Left cardiac atrium (tissue), 4 donors: ENCODE results near the gene PDSS2. TPM values are rescaled to one million over a fixed set of nuclear protein-coding genes. Genes with fewer than 3 reads are reported as not detected.
A peak's percentile ranks its signal among the peaks of the same experiment; 100 is the strongest.
"Not testable (repeated sequence)": the region's sequence is repeated elsewhere in the genome, so short reads cannot be mapped to it uniquely, and the experiment has no call there.

Source experiments
- ATAC-seq, 2 donors: fragments of 200-7000 bp; cut with Tn5 transposase; one replicate each; pipeline ENCODE4 v1.9.1; 2020; ENCODE audit warnings: mild to moderate bottlenecking in 2 of 2, moderate library complexity in 2 of 2
- DNase-seq: peaks from one replicate; pipeline ENCODE4 v3.0.0-alpha.2; 2020
- intact Hi-C, 2 donors: fragments of 100-400 bp; cut with DNase I; formaldehyde crosslinking; loops; one replicate each; pipeline versions ENCODE4 v1.14.1 to v1.15.1; 2022 to 2023
- total RNA-seq, 2 donors: library from RNA; stranded (reverse); fragmentation: NEBNext Ultra II Directional; extraction: Animal tissue kit (Norgen Biotek cat#: 25700); gene quantifications; one replicate each; pipeline ENCODE4 v1.2.1, GENCODE V29; 2021
- donor health status: DM: no; HTN: yes; CAD: no.
- donor health status: DM: no; HTN: yes; CAD: no; lungs with severe emphysema.
- donor health status: DM: yes; HTN: yes; CAD: no.
- donor health status: Dilated cardiomyopathy.

Gene PDSS2
- total RNA-seq, 2 donors from 2014 or later = 11.1 to 15.6 TPM

- intact Hi-C loops = loop anchor here in 1 of 2 donors (10.0 kb wide), 1 partner anchor 170 kb away; no protein-coding TSS in a partner anchor
- no peak for ATAC-seq
Observed at GRCh38 chr6:107485157-107485556, 25.8 kb upstream of the PDSS2 start.

GRCh38 chr6:107479089-107479690 lies 19.8 kb upstream of the PDSS2 start:
- DNase-seq (no peak), ATAC-seq (no peak)
- intact Hi-C loops = no loop called here

More at GRCh38 chr6:107485157-107485556, 25.8 kb upstream of the PDSS2 start:
- DNase-seq = no peak

- DNase-seq, intact Hi-C loops, ATAC-seq: not testable (repeated sequence)
Observed at GRCh38 chr6:107475826-107476225, 16.5 kb upstream of the PDSS2 start.

GRCh38 chr6:107475360-107475759 lies 16.0 kb upstream of the PDSS2 start:
- DNase-seq, intact Hi-C loops, ATAC-seq: not testable (repeated sequence)

DNA sequence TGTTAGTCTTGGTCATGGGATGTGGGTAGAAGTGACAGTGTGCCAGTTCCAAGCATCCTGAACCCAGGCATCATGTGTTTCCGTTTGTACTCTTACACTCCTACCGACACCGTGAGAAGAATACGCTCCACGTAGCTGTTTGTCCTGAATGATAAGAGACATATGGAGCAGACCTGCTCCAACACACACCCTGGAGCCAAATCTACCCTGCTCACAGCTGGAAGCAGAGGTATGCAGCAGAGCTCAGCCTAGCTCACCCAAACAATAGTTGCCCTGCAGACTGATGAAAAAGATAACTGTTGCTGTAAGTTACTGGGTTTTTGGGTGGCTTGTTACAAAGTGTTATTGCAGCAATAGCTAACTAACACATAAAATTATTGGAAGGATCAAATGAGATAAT lies 14.3 kb upstream of the PDSS2 start:
- intact Hi-C loops = no loop called here
- ATAC-seq = no peak
- no peak for DNase-seq

- ATAC-seq = no peak
- no peak for DNase-seq
- intact Hi-C loops = no loop called here
Observed at GRCh38 chr6:107470364-107470763, 11.0 kb upstream of the PDSS2 start.

- intact Hi-C loops = no loop called here
Observed at GRCh38 chr6:107466062-107466461, 6.7 kb upstream of the PDSS2 start.

GRCh38 chr6:107460083-107460631 lies 793 bp upstream of the PDSS2 start:
- intact Hi-C loops = no loop called here
- DNase-seq (no peak), ATAC-seq (no peak)

More at GRCh38 chr6:107466062-107466461, 6.7 kb upstream of the PDSS2 start:
- no peak for DNase-seq
- no peak for ATAC-seq

DNA sequence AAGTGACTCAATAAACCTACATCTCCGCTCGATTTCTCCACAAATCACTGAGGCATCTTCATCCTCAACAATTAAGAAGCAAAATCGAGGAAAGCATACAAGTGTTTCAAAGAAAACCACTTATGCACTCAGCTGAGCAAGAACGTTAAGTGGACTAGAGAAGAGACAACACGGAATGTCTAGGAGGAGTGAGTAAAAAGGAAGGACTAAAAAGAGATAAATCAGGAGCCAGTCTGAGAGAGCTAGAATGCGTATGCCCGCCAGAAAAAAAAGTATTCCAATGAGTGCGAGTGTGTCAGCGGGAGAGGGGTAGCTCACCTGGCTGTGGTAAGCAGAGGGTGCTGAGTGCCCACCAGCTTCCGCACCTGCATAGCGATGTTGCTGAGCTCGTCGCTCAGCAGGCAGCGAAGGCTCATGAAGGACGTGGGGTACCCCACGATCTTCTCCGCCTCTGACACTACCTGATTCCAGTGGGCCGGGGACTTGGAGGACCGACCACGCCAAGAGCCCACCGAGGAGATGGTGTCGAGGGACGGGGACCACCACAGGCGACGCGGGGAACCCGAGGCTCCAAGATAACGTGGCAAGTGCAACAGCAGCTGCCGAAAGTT lies 587 bp downstream of the PDSS2 start:
- peak; percentile 24 for DNase-seq
- ATAC-seq = peak in 1 of 2 donors; percentile 6
- intact Hi-C loops = no loop called here

- ATAC-seq = no peak
- DNase-seq = no peak
- intact Hi-C loops = no loop called here
Observed at GRCh38 chr6:107448776-107449175, 10.6 kb downstream of the PDSS2 start.

DNA sequence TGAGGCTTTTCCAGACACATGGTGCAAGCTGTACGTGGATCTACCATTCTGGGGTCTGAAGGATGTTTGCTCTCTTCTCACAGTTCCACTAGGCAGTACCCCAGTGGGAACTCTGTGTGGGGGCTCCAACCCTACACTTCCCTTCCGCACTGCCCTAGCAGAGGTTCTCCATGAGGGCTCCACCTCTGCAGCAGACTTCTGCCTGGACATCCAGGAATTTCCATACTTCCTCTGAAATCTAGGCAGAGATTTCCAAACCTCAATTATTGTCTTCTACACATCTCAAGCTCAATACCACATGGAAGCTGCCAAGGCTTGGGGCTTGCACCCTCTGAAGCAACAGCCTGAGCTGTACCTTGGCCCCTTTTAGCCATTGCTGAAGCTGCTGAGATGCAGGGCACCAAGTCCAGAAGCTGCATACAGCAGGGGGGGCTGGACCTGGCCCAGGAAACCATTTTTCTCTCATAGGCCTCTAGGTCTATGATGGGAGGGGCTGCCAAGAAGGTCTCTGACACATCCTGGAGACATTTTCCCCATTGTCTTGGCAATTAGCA lies 11.6 kb downstream of the PDSS2 start:
- intact Hi-C loops = no loop called here
- ATAC-seq = no peak
- DNase-seq = no peak

DNA sequence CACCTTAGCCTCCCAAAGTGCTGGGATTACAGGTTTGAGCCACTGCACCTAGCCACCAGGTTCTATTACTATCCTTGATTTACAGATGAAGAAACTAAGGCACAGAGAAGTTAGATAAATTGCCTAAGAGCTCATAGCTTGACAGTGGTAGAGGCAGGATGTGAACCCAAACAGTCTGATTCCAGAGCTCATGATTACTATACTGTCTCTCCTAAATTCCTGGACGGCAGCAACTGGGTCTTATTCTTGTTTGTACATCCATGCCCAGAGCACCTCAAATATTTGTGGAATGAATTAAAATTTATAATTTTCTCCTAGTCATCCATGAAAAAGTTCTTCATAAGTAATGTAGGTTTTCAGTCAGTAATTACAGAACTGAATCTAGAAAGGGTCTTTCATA lies 15.1 kb downstream of the PDSS2 start:
- ATAC-seq (no peak), DNase-seq (no peak)
- intact Hi-C loops = no loop called here

DNA sequence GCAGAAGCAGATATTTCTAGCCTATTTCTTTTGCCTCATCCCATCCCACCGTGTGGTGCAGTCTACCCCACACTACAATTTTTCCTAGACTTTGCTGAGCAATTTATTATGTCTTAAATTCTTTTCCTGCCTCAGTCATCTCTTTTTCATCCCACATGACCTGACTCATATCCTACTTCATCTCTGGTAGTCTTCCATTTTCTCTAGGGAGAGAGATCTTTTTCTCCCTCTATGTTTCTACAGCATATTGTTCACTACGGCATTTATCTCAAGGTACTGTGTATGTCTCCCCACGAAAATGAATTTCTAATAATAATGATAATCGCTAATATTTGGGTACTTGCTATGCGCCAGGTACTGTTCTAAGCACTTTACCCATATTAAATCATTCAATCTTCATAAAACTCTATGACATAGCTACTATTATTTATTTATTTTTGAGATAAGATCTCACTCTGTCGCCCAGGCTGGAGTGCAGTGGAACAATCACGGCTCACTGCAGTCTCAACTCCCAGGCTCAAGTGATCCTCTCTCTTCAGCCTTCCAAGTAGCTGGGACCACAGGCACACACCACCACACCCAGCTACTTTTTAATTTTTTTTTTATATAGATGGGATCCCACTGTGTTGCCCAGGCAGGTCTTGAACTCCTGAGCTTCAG lies 15.6 kb downstream of the PDSS2 start:
- intact Hi-C loops = no loop called here
- ATAC-seq (no peak), DNase-seq (no peak)

DNA sequence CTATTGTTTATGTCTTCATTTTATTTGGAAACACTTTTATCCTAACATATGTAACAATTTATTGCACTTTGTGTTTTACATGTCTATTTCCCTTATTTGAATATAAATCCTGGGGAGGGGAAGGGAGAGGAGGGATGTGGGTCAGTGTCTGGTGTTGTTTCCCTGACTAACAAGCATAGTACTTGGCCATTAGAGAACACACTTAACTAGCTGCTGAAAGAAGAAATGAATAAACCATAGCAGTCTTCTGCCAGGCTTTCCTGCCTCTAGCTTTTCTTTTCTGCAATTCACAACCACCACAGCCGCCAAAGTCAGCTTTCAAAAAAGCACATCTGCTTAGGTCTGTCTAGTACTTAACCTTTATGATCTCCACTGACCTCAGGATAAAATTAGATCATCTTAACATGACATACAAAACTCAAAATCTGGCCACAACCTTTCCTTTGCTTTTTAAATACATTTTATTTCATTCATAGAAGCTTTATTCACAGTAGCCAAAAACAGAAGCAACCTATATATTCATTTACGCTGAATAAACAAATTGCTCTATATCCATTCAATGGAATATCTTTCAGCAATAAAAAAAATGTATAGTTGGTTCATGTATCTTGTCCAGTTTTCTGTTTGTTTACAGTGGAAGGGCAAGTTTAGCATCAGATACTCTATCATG lies 16.3 kb downstream of the PDSS2 start:
- intact Hi-C loops = no loop called here
- no peak for DNase-seq

DNA sequence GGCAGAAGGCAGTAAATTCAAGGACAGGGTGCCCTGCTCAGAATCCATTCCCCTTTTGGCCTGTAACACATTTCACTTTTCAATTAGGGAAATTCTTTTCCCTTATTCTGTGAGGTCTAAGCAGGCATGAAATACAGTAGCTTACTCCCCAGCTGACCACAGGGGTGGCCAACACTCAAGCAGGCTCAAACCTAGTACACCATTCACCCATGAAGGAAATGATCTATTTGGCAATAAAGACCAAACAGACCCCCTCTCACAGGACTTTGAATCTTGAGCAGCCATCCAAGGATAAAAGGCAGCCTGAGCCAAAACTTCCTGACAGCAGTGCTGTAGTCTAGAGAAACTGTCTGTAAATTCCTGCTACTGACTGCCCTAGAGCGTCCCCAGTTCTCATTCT lies 17.7 kb downstream of the PDSS2 start:
- ATAC-seq (no peak), DNase-seq (no peak)
- intact Hi-C loops = no loop called here

More for the DNA sequence above, 16.3 kb downstream of the PDSS2 start:
- no peak for ATAC-seq

DNA sequence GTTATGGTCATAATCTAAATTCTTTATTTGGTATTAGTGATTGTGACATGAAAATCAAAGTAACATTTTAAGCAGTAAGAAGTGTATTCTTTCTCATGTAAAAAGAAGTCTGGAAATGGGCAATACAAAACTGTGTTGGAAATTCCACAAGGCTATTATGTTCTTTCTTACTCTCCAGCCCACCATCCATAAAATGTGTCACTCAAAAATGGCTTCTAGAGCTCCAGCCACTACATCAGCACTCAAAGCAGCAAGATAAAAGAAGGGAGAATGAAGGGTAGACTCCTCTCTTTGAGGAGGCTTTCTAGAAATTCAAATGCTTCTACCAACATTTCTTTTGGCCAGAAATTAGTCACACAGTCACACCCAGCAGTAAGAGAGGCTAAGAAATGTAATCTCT lies 18.4 kb downstream of the PDSS2 start:
- intact Hi-C loops = no loop called here
- ATAC-seq (no peak), DNase-seq (no peak)

DNA sequence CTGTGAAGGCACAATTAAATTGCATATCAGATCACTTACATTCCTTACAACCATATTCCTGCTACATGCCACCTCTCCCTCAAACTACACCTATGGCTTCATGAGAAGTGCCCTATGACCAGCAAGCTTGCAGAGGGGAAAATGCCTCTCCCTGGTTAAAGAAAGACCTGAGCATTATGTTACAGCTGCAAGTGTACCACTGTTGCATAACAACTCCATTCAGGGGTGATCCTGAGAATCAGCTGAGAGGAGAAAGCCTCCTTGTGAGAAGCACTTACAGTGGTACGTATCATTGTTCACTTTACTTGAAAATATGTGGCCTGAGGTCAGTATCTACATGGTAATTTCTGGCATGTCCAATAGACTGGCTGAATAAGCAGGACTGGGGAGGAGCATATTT lies 20.0 kb downstream of the PDSS2 start:
- no peak for ATAC-seq
- no peak for DNase-seq
- intact Hi-C loops = no loop called here

DNA sequence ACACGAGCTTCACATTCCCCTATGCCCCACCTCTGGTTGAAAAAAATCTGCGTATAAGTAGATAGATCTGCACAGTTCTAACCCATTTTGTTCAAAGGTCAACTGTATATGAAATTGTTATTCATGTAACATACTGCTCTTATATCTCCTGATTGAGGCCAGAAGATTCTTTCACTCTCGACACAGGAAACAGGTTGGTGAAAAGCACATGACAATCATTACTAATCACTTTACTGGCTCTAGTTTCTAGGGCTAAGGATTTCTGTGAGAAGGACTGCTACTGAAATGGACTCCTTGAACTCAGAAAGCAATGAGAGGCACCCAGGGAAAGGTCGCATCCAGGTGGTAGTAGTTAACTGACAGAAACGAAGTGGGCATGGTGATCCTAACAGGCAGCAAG lies 21.7 kb downstream of the PDSS2 start:
- DNase-seq (no peak), ATAC-seq (no peak)
- intact Hi-C loops = no loop called here

DNA sequence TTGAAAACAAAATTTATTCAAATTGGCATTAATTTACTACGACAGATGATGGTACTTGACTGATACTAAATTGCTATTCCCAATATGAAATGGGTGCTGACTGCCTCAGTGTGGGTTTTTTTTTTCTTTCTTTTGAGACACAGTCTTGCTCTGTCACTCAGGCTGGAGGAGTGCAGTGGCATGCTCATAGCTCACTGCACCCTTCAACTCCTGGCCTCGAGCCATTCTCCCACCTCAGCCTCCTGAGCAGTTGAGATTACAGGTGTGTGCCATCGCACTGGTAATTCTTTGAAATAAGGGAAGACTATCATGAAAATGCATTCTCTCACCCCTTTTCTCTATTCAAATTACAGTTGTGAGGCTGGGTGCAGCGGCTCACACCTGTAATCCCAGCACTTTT lies 22.5 kb downstream of the PDSS2 start:
- DNase-seq (no peak), ATAC-seq (no peak)
- intact Hi-C loops = no loop called here

- intact Hi-C loops = no loop called here
- DNase-seq (no peak), ATAC-seq (no peak)
Observed at GRCh38 chr6:107435798-107436197, 23.6 kb downstream of the PDSS2 start.
